Activated T-helper 17 cell treated with anti-CD3 and anti-CD28 coated beads, Interleukin-2, amount 50 U/mL, for 72 hours (primary cell): Measurements from ENCODE around the gene DOCK2. TPM values are rescaled to one million over a fixed set of nuclear protein-coding genes. Genes with fewer than 3 reads are reported as not detected.
A peak's percentile ranks its signal among the peaks of the same experiment; 100 is the strongest.
"Not testable (repeated sequence)": the region's sequence is repeated elsewhere in the genome, so short reads cannot be mapped to it uniquely, and the experiment has no call there.

ENCODE experiments used
- ATAC-seq: fragments of 150-1000 bp; cut with Tn5 transposase; replicated peaks from 2 replicates; pipeline ENCODE4 v1.10.0; 2021; ENCODE audit warnings: mild to moderate bottlenecking, moderate library complexity
- H3K27ac Mint-ChIP-seq: one replicate; pipeline ENCODE4 v1.8.0; 2022; ENCODE audit warnings: mixed read lengths
- H3K27me3 Mint-ChIP-seq: one replicate; pipeline ENCODE4 v1.8.0; 2022; ENCODE audit warnings: mixed read lengths
- H3K36me3 Mint-ChIP-seq: one replicate; pipeline ENCODE4 v1.8.0; 2022; ENCODE audit warnings: low read depth, mild to moderate bottlenecking, mixed read lengths
- H3K4me1 Mint-ChIP-seq: one replicate; pipeline ENCODE4 v1.8.0; 2022; ENCODE audit warnings: mixed read lengths
- H3K4me3 Mint-ChIP-seq: one replicate; pipeline ENCODE4 v1.8.0; 2022; ENCODE audit warnings: mild to moderate bottlenecking, mixed read lengths
- H3K9me3 Mint-ChIP-seq: one replicate; pipeline ENCODE4 v1.8.0; 2022; ENCODE audit warnings: mixed read lengths
- total RNA-seq, 2 donors: library from RNA; stranded (reverse); gene quantifications; one replicate each; pipeline ENCODE4 v1.2.3, GENCODE V29; 2022

DOCK2 gene
- total RNA-seq, 2 donors from 2014 or later = 229 to 244 TPM

GRCh38 chr5:169756071-169756765 lies 119.1 kb downstream of the DOCK2 start:
- H3K9me3 Mint-ChIP-seq = no peaks in the 10 kb centered on the region
- no peak for ATAC-seq
- peaks cover 88% of the 10 kb centered on the region for H3K36me3 Mint-ChIP-seq
- no peaks in the 10 kb centered on the region for H3K27me3 Mint-ChIP-seq
- peaks cover 10% of the 10 kb centered on the region for H3K4me1 Mint-ChIP-seq
- no peak overlapping the region for H3K27ac Mint-ChIP-seq
- H3K4me3 Mint-ChIP-seq = no peak overlapping the region

- Mint-ChIP-seq H3K4me3 (no peak overlapping the region), H3K27ac (no peak overlapping the region), H3K36me3 (peaks cover 88% of the 10 kb centered on the region), H3K9me3 (no peaks in the 10 kb centered on the region), H3K4me1 (peaks cover 10% of the 10 kb centered on the region), H3K27me3 (no peaks in the 10 kb centered on the region)
- ATAC-seq = no peak
Observed at GRCh38 chr5:169757016-169757415, 119.9 kb downstream of the DOCK2 start.

GRCh38 chr5:169758886-169759285 lies 121.8 kb downstream of the DOCK2 start:
- Mint-ChIP-seq H3K27me3 (no peaks in the 10 kb centered on the region), H3K9me3 (no peaks in the 10 kb centered on the region), H3K4me3 (no peak overlapping the region), H3K36me3 (peaks cover 88% of the 10 kb centered on the region), H3K27ac (peak overlapping the region; percentile 3), H3K4me1 (peaks cover 7% of the 10 kb centered on the region)
- ATAC-seq = no peak

- no peaks in the 10 kb centered on the region for H3K27me3 Mint-ChIP-seq
- no peaks in the 10 kb centered on the region for H3K9me3 Mint-ChIP-seq
- H3K27ac Mint-ChIP-seq = no peak overlapping the region
Observed at GRCh38 chr5:169760229-169760628, 123.2 kb downstream of the DOCK2 start.

GRCh38 chr5:169762338-169763095 lies 125.4 kb downstream of the DOCK2 start:
- Mint-ChIP-seq H3K27me3 (no peaks in the 10 kb centered on the region), H3K4me3 (no peak overlapping the region), H3K36me3 (peaks cover 99% of the 10 kb centered on the region), H3K27ac (no peak overlapping the region), H3K9me3 (no peaks in the 10 kb centered on the region), H3K4me1 (no peaks in the 10 kb centered on the region)
- no peak for ATAC-seq

More at GRCh38 chr5:169760229-169760628, 123.2 kb downstream of the DOCK2 start:
- ATAC-seq = no peak
- peaks cover 5% of the 10 kb centered on the region for H3K4me1 Mint-ChIP-seq
- H3K4me3 Mint-ChIP-seq = no peak overlapping the region
- H3K36me3 Mint-ChIP-seq = peaks cover 94% of the 10 kb centered on the region

- Mint-ChIP-seq H3K4me1 (no peaks in the 10 kb centered on the region), H3K27ac (no peak overlapping the region), H3K9me3 (no peaks in the 10 kb centered on the region), H3K27me3 (no peaks in the 10 kb centered on the region), H3K36me3 (peaks cover 99% of the 10 kb centered on the region), H3K4me3 (no peak overlapping the region)
- no peak for ATAC-seq
Observed at GRCh38 chr5:169763376-169764017, 126.4 kb downstream of the DOCK2 start.

- Mint-ChIP-seq H3K36me3 (peaks cover 99% of the 10 kb centered on the region), H3K27me3 (no peaks in the 10 kb centered on the region)
- no peak for ATAC-seq
Observed at GRCh38 chr5:169764018-169764378, 126.9 kb downstream of the DOCK2 start.

GRCh38 chr5:169765176-169765996 lies 128.3 kb downstream of the DOCK2 start:
- H3K9me3 Mint-ChIP-seq = no peaks in the 10 kb centered on the region

More at GRCh38 chr5:169764018-169764378, 126.9 kb downstream of the DOCK2 start:
- no peak overlapping the region for H3K4me3 Mint-ChIP-seq
- no peak overlapping the region for H3K27ac Mint-ChIP-seq
- H3K9me3 Mint-ChIP-seq = no peaks in the 10 kb centered on the region
- H3K4me1 Mint-ChIP-seq = peaks cover 5% of the 10 kb centered on the region

GRCh38 chr5:169766943-169767342 lies 129.9 kb downstream of the DOCK2 start:
- H3K36me3 Mint-ChIP-seq = peaks cover 89% of the 10 kb centered on the region
- not testable (repeated sequence) for H3K4me1 Mint-ChIP-seq, H3K27me3 Mint-ChIP-seq, H3K4me3 Mint-ChIP-seq, H3K9me3 Mint-ChIP-seq, ATAC-seq, H3K27ac Mint-ChIP-seq

More at GRCh38 chr5:169765176-169765996, 128.3 kb downstream of the DOCK2 start:
- Mint-ChIP-seq H3K27me3 (no peaks in the 10 kb centered on the region), H3K36me3 (peaks cover 91% of the 10 kb centered on the region), H3K27ac (no peak overlapping the region), H3K4me1 (peaks cover 5% of the 10 kb centered on the region), H3K4me3 (no peak overlapping the region)
- ATAC-seq = no peak

GRCh38 chr5:169767938-169768337 lies 130.9 kb downstream of the DOCK2 start:
- no peak for ATAC-seq
- Mint-ChIP-seq H3K4me3 (no peak overlapping the region), H3K27me3 (no peaks in the 10 kb centered on the region), H3K4me1 (peaks cover 5% of the 10 kb centered on the region), H3K36me3 (peaks cover 89% of the 10 kb centered on the region), H3K9me3 (no peaks in the 10 kb centered on the region), H3K27ac (no peak overlapping the region)

GRCh38 chr5:169768416-169768815 lies 131.3 kb downstream of the DOCK2 start:
- Mint-ChIP-seq H3K27me3 (no peaks in the 10 kb centered on the region), H3K36me3 (peaks cover 89% of the 10 kb centered on the region)

GRCh38 chr5:169770109-169770508 lies 133.0 kb downstream of the DOCK2 start:
- Mint-ChIP-seq H3K27ac (no peak overlapping the region), H3K4me3 (no peak overlapping the region), H3K27me3 (no peaks in the 10 kb centered on the region), H3K4me1 (peaks cover 5% of the 10 kb centered on the region), H3K36me3 (peaks cover 89% of the 10 kb centered on the region), H3K9me3 (no peaks in the 10 kb centered on the region)
- no peak for ATAC-seq

More at GRCh38 chr5:169768416-169768815, 131.3 kb downstream of the DOCK2 start:
- no peak overlapping the region for H3K4me3 Mint-ChIP-seq
- peak overlapping the region; percentile 17 for H3K27ac Mint-ChIP-seq
- no peaks in the 10 kb centered on the region for H3K9me3 Mint-ChIP-seq
- ATAC-seq = no peak
- H3K4me1 Mint-ChIP-seq = peaks cover 5% of the 10 kb centered on the region

GRCh38 chr5:169772256-169772655 lies 135.2 kb downstream of the DOCK2 start:
- H3K4me1 Mint-ChIP-seq = peaks cover 5% of the 10 kb centered on the region
- H3K9me3 Mint-ChIP-seq = no peaks in the 10 kb centered on the region
- no peak for ATAC-seq
- no peak overlapping the region for H3K27ac Mint-ChIP-seq
- no peak overlapping the region for H3K4me3 Mint-ChIP-seq
- no peaks in the 10 kb centered on the region for H3K27me3 Mint-ChIP-seq
- H3K36me3 Mint-ChIP-seq = peaks cover 88% of the 10 kb centered on the region

- Mint-ChIP-seq H3K4me3 (no peak overlapping the region), H3K27me3 (no peaks in the 10 kb centered on the region), H3K27ac (no peak overlapping the region), H3K9me3 (no peaks in the 10 kb centered on the region), H3K36me3 (peaks cover 84% of the 10 kb centered on the region), H3K4me1 (peaks cover 5% of the 10 kb centered on the region)
- no peak for ATAC-seq
Observed at GRCh38 chr5:169772688-169773087, 135.6 kb downstream of the DOCK2 start.
